Vagina (tissue), 2 donors: ENCODE results near the gene CEP128. TPM values are rescaled to one million over a fixed set of nuclear protein-coding genes. Genes with fewer than 3 reads are reported as not detected.

Experiments
- DNase-seq, 2 donors: peaks; one replicate each; pipeline ENCODE4 v3.0.0-alpha.2; 2017; ENCODE audit errors: extremely low spot score in 2 of 2
- H3K27ac ChIP-seq: fragments of 200-600 bp; sonication (generic); one replicate; pipeline ENCODE4 v1.5.1; 2019
- H3K27me3 ChIP-seq: fragments of 200-600 bp; sonication (generic); one replicate; pipeline ENCODE4 v1.5.1; 2019
- H3K36me3 ChIP-seq, 2 donors: fragments of 200-600 bp; sonication (generic); one replicate each; pipeline ENCODE4 v1.5.1; 2017 to 2019
- H3K4me1 ChIP-seq: fragments of 200-600 bp; sonication (generic); one replicate; pipeline ENCODE4 v1.5.1; 2019
- H3K4me3 ChIP-seq, 2 donors: fragments of 200-600 bp; sonication (generic); 1 replicate in 1 of 2; 2 replicates in 1 of 2; pipeline ENCODE4 v1.5.1; 2016 to 2019
- H3K9me3 ChIP-seq: fragments of 200-600 bp; sonication (generic); one replicate; pipeline ENCODE4 v1.5.1; 2019
- CTCF ChIP-seq, 3 experiments: fragments of 450-650 bp in 2 of 3; fragments of 200-600 bp in 1 of 3; sonication (generic) in 1 of 3; IDR thresholded peaks; one replicate each; pipeline ENCODE4 v1.5.1; 2017 to 2019; ENCODE audit warnings: antibody characterized with exemption in 3 of 3, mild to moderate bottlenecking in 2 of 3, moderate library complexity in 2 of 3
- POLR2A ChIP-seq, 2 donors: fragments of 450-650 bp; IDR thresholded peaks; one replicate each; pipeline ENCODE4 v1.6.1; 2017; ENCODE audit warnings: antibody characterized with exemption in 2 of 2, mild to moderate bottlenecking in 2 of 2, moderate library complexity in 2 of 2
- POLR2AphosphoS5 ChIP-seq, 2 donors: sonication (generic); formaldehyde crosslinking; IDR thresholded peaks; one replicate each; pipeline ENCODE4 v1.9.0; 2017; ENCODE audit warnings: antibody characterized with exemption in 2 of 2, mild to moderate bottlenecking in 2 of 2, low read depth in 1 of 2; ENCODE audit not compliant: insufficient read depth in 1 of 2
- intact Hi-C: fragments of 100-400 bp; cut with DNase I; formaldehyde crosslinking; loops from one replicate; pipeline ENCODE4 v1.15.1; 2023
- total RNA-seq: library from RNA; depleted of rRNA; stranded (reverse); fragments of >200 nt; gene quantifications from one replicate; pipeline ENCODE4 v1.2.3, GENCODE V29; 2016

Gene CEP128
- total RNA-seq, 1 donor from 2014 or later: 6.6 TPM

DNA sequence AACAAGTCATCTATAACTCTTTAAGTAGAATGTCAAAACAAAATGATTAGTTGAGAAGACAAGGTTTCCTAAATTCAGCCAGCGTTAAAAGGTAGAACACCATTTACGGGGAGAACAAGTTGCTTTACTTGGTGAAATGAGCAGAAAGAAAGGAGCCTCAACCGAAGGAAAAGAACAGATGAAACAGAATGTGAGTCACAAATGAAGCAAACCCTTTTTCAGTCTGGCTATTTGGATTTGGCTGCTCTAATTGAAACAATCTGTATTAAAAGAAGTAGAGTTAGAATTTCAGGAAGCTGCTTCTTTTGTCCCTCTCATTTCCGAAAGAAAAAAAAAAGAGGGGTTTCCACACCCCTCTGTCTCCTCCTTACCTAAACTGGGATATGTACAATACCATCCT, 34.6 kb downstream of the CEP128 start:
- TF ChIP-seq POLR2A (IDR thresholded peaks at IDR 0.05): no peak
- no peak for TF ChIP-seq POLR2AphosphoS5 (IDR thresholded peaks at IDR 0.05; ENCODE audit: insufficient read depth in 1 of 2, low read depth in 1 of 2)
- TF ChIP-seq CTCF (IDR thresholded peaks at IDR 0.05): no peak

DNA sequence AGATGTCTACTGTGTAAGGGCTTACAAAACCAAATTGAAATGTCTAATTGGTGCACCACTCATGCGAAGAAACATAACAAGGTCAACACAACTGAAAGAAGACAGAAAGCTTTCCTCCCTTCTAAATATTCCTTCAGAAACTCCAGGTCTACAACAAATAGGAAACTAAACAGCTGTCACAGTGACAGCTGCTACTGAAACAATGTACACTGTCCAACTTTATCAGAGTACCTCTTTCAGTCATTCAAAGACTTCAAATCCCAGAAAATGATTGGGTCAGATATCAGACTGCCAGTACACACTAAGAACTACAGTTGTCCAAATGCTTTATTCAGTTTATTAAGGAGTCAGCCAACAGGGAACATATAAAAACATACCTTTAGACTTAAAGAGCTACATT, 35.2 kb downstream of the CEP128 start:
- intact Hi-C loops: no loop called here
- Histone ChIP-seq H3K27me3 (no peaks in the 10 kb centered on the region), H3K4me3 (no peak overlapping the region), H3K4me1 (no peaks in the 10 kb centered on the region), H3K9me3 (no peaks in the 10 kb centered on the region), H3K27ac (no peak overlapping the region), H3K36me3 (no peaks in the 10 kb centered on the region)
- no peak for DNase-seq
- TF ChIP-seq POLR2AphosphoS5 (IDR thresholded peaks at IDR 0.05; ENCODE audit: insufficient read depth in 1 of 2, low read depth in 1 of 2): no peak
- no peak for TF ChIP-seq POLR2A (IDR thresholded peaks at IDR 0.05)
- no peak for TF ChIP-seq CTCF (IDR thresholded peaks at IDR 0.05)

More for the DNA sequence above, 34.6 kb downstream of the CEP128 start:
- no peak for DNase-seq
- intact Hi-C loops: no loop called here
- Histone ChIP-seq H3K9me3 (no peaks in the 10 kb centered on the region), H3K4me3 (no peak overlapping the region), H3K27me3 (no peaks in the 10 kb centered on the region), H3K27ac (no peak overlapping the region), H3K36me3 (no peaks in the 10 kb centered on the region), H3K4me1 (no peaks in the 10 kb centered on the region)

DNA sequence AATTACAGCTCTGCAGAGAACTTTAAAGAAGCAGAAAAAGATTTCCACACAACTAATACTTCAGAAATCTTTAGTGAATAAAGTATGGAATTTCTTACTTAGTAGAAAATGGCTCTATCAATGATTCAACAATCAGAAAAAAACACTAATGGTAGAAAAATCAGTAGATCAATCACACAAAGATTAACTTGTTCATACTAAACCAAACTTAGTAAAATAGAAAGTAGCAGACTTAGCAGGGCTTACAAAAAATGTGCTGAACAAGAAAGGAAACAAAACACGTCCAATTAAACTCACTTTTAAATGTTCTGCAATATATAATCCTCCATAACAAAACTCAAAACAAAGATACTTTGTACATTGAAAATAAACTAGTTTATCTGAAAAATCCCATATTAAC, 38.9 kb downstream of the CEP128 start:
- no peaks in the 10 kb centered on the region for H3K9me3 ChIP-seq
- intact Hi-C loops: no loop called here
- DNase-seq: no peak
- no peaks in the 10 kb centered on the region for H3K4me1 ChIP-seq
- no peak overlapping the region for H3K4me3 ChIP-seq
- no peak overlapping the region for H3K27ac ChIP-seq
- no peaks in the 10 kb centered on the region for H3K36me3 ChIP-seq
- TF ChIP-seq POLR2A (IDR thresholded peaks at IDR 0.05) (no peak), POLR2AphosphoS5 (IDR thresholded peaks at IDR 0.05; ENCODE audit: insufficient read depth in 1 of 2, low read depth in 1 of 2) (no peak), CTCF (IDR thresholded peaks at IDR 0.05) (no peak)
- H3K27me3 ChIP-seq: no peaks in the 10 kb centered on the region

DNA sequence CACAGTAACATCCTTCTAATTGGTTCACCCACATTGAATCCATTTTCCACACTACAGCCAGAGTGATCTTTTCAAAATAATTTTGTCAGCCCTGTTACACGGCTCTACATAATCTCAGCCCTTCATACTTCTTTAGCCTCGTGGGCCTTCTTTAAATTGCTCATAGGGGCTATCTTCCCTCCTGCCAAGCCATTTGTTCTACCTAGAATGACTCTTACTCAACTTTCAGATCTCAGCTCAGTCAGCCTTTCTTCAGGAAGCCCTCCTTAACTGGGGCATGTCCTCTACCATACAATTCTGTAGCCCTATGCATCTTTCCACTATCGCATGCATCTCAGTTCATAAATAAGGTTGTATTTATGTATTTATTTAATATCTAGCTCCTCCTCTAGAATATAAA, 39.7 kb downstream of the CEP128 start:
- H3K4me1 ChIP-seq: no peaks in the 10 kb centered on the region
- H3K36me3 ChIP-seq: no peaks in the 10 kb centered on the region
- H3K27ac ChIP-seq: no peak overlapping the region
- intact Hi-C loops: no loop called here
- no peaks in the 10 kb centered on the region for H3K9me3 ChIP-seq
- TF ChIP-seq CTCF (IDR thresholded peaks at IDR 0.05) (no peak), POLR2AphosphoS5 (IDR thresholded peaks at IDR 0.05; ENCODE audit: insufficient read depth in 1 of 2, low read depth in 1 of 2) (no peak), POLR2A (IDR thresholded peaks at IDR 0.05) (no peak)
- no peaks in the 10 kb centered on the region for H3K27me3 ChIP-seq
- no peak for DNase-seq
- H3K4me3 ChIP-seq: no peak overlapping the region

- Histone ChIP-seq H3K27me3 (no peaks in the 10 kb centered on the region), H3K4me3 (no peak overlapping the region), H3K9me3 (no peaks in the 10 kb centered on the region), H3K27ac (no peak overlapping the region), H3K36me3 (no peaks in the 10 kb centered on the region), H3K4me1 (no peaks in the 10 kb centered on the region)
- TF ChIP-seq CTCF (IDR thresholded peaks at IDR 0.05): no peak
- no peak for TF ChIP-seq POLR2AphosphoS5 (IDR thresholded peaks at IDR 0.05; ENCODE audit: insufficient read depth in 1 of 2, low read depth in 1 of 2)
- no peak for TF ChIP-seq POLR2A (IDR thresholded peaks at IDR 0.05)
- no peak for DNase-seq
- intact Hi-C loops: no loop called here
Observed at GRCh38 chr14:80901260-80901659, 40.3 kb downstream of the CEP128 start.
